Erythroblast (primary cell): ENCODE data around the gene C10orf105.

Source experiments
- GATA1 ChIP-seq: IDR thresholded peaks from 2 replicates; pipeline ENCODE4 v1.6.1; 2011; ENCODE audit warnings: low read depth, mild to moderate bottlenecking, control low read depth, low read length, moderate library complexity
- POLR2A ChIP-seq: IDR thresholded peaks from 2 replicates; pipeline ENCODE4 v1.6.1; 2011; ENCODE audit warnings: mild to moderate bottlenecking, low read length

GRCh38 chr10:71751515-71752224 lies 32.1 kb upstream of the C10orf105 start:
- no peak for TF ChIP-seq POLR2A
- no peak for TF ChIP-seq GATA1
